ENCODE measurements around the gene GKN2. TPM values are rescaled to one million over a fixed set of nuclear protein-coding genes. Genes with fewer than 3 reads are reported as not detected.

The GKN2 gene
- total RNA-seq, 1 experiment from 2014 or later, result not detected

- no peak within 1 kb of the TSS for H2AFZ ChIP-seq (ENCODE audit: low read depth, low read length, poor library complexity, severe bottlenecking)
These were observed 21.6 kb upstream of the GKN2 start, which contains the start of gene GKN1 for GRCh38 chr2:68974251-68974650. Gene GKN1 (plus strand): TSS chr2:68974636. CDS start chr2:68974678, 42 bp downstream.

DNA sequence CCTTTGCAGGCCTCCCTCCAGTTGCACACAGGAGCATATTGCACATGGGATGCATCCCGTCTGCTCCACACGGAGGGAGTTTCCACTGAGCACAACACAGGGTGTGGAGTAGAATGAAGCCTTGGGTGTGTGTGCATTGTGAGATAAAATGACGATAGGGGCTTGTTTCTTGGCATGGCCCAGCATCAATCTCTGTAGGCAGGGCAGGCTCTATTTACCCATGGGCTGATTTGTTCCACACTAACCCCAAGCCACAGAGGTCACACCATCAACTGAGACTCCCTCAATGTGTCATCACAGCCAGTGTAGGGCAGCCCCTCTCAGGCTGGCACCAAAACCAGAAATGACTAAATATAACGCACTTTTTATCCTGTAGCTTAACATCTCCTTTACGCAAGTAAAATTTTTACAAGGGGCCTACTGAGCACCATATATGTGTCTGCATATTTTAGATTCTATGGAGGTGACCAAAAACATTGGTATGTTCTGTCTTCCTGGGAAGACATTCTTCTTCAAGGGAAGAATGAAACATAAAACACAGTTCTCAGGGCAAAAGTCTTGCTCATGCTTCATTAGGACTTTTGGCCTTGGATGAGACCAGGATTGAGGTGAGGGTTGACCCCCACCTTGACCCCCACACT, 19.0 kb upstream of the GKN2 start:
- ChIA-PET RAD21 (ENCODE audit: low non-redundant PET in 1 of 2, low total read pairs in 2 of 2, uncharacterized antibody in 2 of 2, unreplicated experiment in 2 of 2) (no interaction called here), CTCF (no interaction called here), POLR2A (no interaction called here)
- no peaks in the 10 kb centered on the region for H3K79me2 ChIP-seq (ENCODE audit: insufficient read depth, low read length)
- BruUV-seq (replicated peaks), result no TSS peak
- peak; percentile 84; the same call in 1 of the 2 replicates for ATAC-seq
- peak overlapping the region; percentile 32 for H2AFZ ChIP-seq (ENCODE audit: low read depth, low read length, poor library complexity, severe bottlenecking)
- H3K4me2 ChIP-seq (ENCODE audit: low read length), result peak overlapping the region; percentile 16
- H3K9ac ChIP-seq (ENCODE audit: low read length), result no peak overlapping the region
- no peaks in the 10 kb centered on the region for H3K9me2 ChIP-seq (ENCODE audit: insufficient read depth)
- DNase-seq (ENCODE audit: low read depth, low spot score), result no peak
- intact Hi-C loops (cut with micrococcal nuclease), result no loop called here
- peaks cover 0 to 14% of the 10 kb centered on the region in 2 experiments; a peak in 2 of 4 replicates for H3K4me1 ChIP-seq (ENCODE audit: control insufficient read depth in 1 of 2, insufficient read depth in 2 of 2, low read length in 2 of 2)
- no peaks in the 10 kb centered on the region for H3K9me3 ChIP-seq (ENCODE audit: control insufficient read depth in 1 of 2, insufficient read depth in 1 of 2, low read depth in 1 of 2, low read length in 2 of 2)
- TF ChIP-seq SIN3A (IDR thresholded peaks at IDR 0.05; ENCODE audit: low read depth), result no peak
- no peak for TF ChIP-seq TCF7L2 (IDR thresholded peaks at IDR 0.05; ENCODE audit: borderline replicate concordance, extremely low read depth, insufficient read depth, insufficient read length)
- no peak for TF ChIP-seq EGR1 (IDR thresholded peaks at IDR 0.05; ENCODE audit: low read depth)
- no peak for TF ChIP-seq SRF (IDR thresholded peaks at IDR 0.05; ENCODE audit: low read depth)
- TF ChIP-seq ELF1 (IDR thresholded peaks at IDR 0.05; ENCODE audit: borderline replicate concordance, low read depth), result no peak
- TF ChIP-seq JUND (IDR thresholded peaks at IDR 0.05), result no peak
- TF ChIP-seq CBX3 (IDR thresholded peaks at IDR 0.05; ENCODE audit: low read depth), result no peak
- TF ChIP-seq, protein P1, sequence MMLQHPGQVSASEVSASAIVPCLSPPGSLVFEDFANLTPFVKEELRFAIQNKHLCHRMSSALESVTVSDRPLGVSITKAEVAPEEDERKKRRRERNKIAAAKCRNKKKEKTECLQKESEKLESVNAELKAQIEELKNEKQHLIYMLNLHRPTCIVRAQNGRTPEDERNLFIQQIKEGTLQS (IDR thresholded peaks at IDR 0.05), result no peak
- no peak for TF ChIP-seq EZH2 (IDR thresholded peaks at IDR 0.05)
- TF ChIP-seq, protein P2, sequence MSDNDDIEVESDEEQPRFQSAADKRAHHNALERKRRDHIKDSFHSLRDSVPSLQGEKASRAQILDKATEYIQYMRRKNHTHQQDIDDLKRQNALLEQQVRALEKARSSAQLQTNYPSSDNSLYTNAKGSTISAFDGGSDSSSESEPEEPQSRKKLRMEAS (IDR thresholded peaks at IDR 0.05), result no peak
- no peak for TF ChIP-seq SP1 (IDR thresholded peaks at IDR 0.05; ENCODE audit: low read depth)
- no peak for TF ChIP-seq ZBTB33 (IDR thresholded peaks at IDR 0.05; ENCODE audit: extremely low read depth, insufficient replicate concordance, low read length)
- no peak for TF ChIP-seq FOSL1 (IDR thresholded peaks at IDR 0.05; ENCODE audit: low read depth)
- no peak for TF ChIP-seq CEBPB (IDR thresholded peaks at IDR 0.05; ENCODE audit: low read depth)
- no peak for TF ChIP-seq CTCF (IDR thresholded peaks at IDR 0.05 in 2 of 3, conservative IDR thresholded peaks at IDR 0.05 in 1 of 3; ENCODE audit: borderline replicate concordance in 1 of 3, insufficient read depth in 1 of 3, low read depth in 2 of 3, low read length in 2 of 3)
- H4K20me1 ChIP-seq (ENCODE audit: insufficient read depth), result no peaks in the 10 kb centered on the region
- H3K36me3 ChIP-seq (ENCODE audit: control insufficient read depth in 1 of 2, insufficient read depth in 2 of 2, low read length in 2 of 2), result no peaks in the 10 kb centered on the region
- no peak overlapping the region for H3K27ac ChIP-seq (ENCODE audit: low read depth, low read length)
- no peak overlapping the region for H3K4me3 ChIP-seq (replicated peaks in 1 of 2; ENCODE audit: low read depth in 1 of 2, low read length in 2 of 2)
- H3K27me3 ChIP-seq (ENCODE audit: insufficient read depth, low read length), result no peaks in the 10 kb centered on the region

More at GRCh38 chr2:68974251-68974650, 21.6 kb upstream of the GKN2 start, which contains the start of gene GKN1:
- RAD21 ChIA-PET (ENCODE audit: low non-redundant PET in 1 of 2, low total read pairs in 2 of 2, uncharacterized antibody in 2 of 2, unreplicated experiment in 2 of 2), result no interaction called here
- no peak for TF ChIP-seq FOSL1 (IDR thresholded peaks at IDR 0.05; ENCODE audit: low read depth)
- no peak for TF ChIP-seq SRF (IDR thresholded peaks at IDR 0.05; ENCODE audit: low read depth)
- TF ChIP-seq ZFX (IDR thresholded peaks at IDR 0.05), result no peak
- no peak for TF ChIP-seq CEBPB (IDR thresholded peaks at IDR 0.05; ENCODE audit: low read depth)
- no peak for TF ChIP-seq ELF1 (IDR thresholded peaks at IDR 0.05; ENCODE audit: borderline replicate concordance, low read depth)
- H3K36me3 ChIP-seq (ENCODE audit: control insufficient read depth in 1 of 2, insufficient read depth in 2 of 2, low read length in 2 of 2), result no peaks in the 10 kb centered on the region
- no peaks in the 10 kb centered on the region for H3K9me2 ChIP-seq (ENCODE audit: insufficient read depth)
- no peak within 1 kb of the TSS for H3K4me3 ChIP-seq (replicated peaks in 1 of 2; ENCODE audit: low read depth in 1 of 2, low read length in 2 of 2)
- CTCF ChIA-PET, result no interaction called here
- BruUV-seq (replicated peaks), result no TSS peak
- no peaks in the 10 kb centered on the region for H4K20me1 ChIP-seq (ENCODE audit: insufficient read depth)
- no peaks in the 10 kb centered on the region for H3K9me3 ChIP-seq (ENCODE audit: control insufficient read depth in 1 of 2, insufficient read depth in 1 of 2, low read depth in 1 of 2, low read length in 2 of 2)
- H3K9ac ChIP-seq (ENCODE audit: low read length), result no peak within 1 kb of the TSS
- H3K79me2 ChIP-seq (ENCODE audit: insufficient read depth, low read length), result no peaks in the 10 kb centered on the region
- H3K27ac ChIP-seq (ENCODE audit: low read depth, low read length), result no peak within 1 kb of the TSS
- peaks cover 0 to 14% of the 10 kb centered on the region in 2 experiments; a peak in 2 of 4 replicates for H3K4me1 ChIP-seq (ENCODE audit: control insufficient read depth in 1 of 2, insufficient read depth in 2 of 2, low read length in 2 of 2)
- intact Hi-C loops (cut with micrococcal nuclease), result no loop called here
- ATAC-seq, result no peak
- no peak for DNase-seq (ENCODE audit: low read depth, low spot score)
- POLR2A ChIA-PET, result no interaction called here
- H3K4me2 ChIP-seq (ENCODE audit: low read length), result no peak within 1 kb of the TSS
- no peaks in the 10 kb centered on the region for H3K27me3 ChIP-seq (ENCODE audit: insufficient read depth, low read length)
